ENCODE measurements around the gene MTX1.

- TF ChIP-seq RARB (CRISPR knock-in tag; IDR thresholded peaks at IDR 0.05) (no peak), ZFP30 (CRISPR knock-in tag; IDR thresholded peaks at IDR 0.05) (no peak), CSDC2 (CRISPR knock-in tag; IDR thresholded peaks at IDR 0.05) (no peak), PATZ1 (CRISPR knock-in tag; IDR thresholded peaks at IDR 0.05; ENCODE audit: borderline replicate concordance) (no peak), ZNF565 (CRISPR knock-in tag; conservative IDR thresholded peaks at IDR 0.05; ENCODE audit: low read depth) (no peak), ZC3H10 (CRISPR knock-in tag; IDR thresholded peaks at IDR 0.05) (no peak), PPARA (CRISPR knock-in tag; IDR thresholded peaks at IDR 0.05; ENCODE audit: borderline replicate concordance) (no peak), ZNF8 (CRISPR knock-in tag; IDR thresholded peaks at IDR 0.05) (no peak), TCF4 (CRISPR knock-in tag; IDR thresholded peaks at IDR 0.05; ENCODE audit: borderline replicate concordance) (no peak), CREB5 (CRISPR knock-in tag; IDR thresholded peaks at IDR 0.05; ENCODE audit: low read depth) (no peak)
- TF ChIP-seq, protein P1, sequence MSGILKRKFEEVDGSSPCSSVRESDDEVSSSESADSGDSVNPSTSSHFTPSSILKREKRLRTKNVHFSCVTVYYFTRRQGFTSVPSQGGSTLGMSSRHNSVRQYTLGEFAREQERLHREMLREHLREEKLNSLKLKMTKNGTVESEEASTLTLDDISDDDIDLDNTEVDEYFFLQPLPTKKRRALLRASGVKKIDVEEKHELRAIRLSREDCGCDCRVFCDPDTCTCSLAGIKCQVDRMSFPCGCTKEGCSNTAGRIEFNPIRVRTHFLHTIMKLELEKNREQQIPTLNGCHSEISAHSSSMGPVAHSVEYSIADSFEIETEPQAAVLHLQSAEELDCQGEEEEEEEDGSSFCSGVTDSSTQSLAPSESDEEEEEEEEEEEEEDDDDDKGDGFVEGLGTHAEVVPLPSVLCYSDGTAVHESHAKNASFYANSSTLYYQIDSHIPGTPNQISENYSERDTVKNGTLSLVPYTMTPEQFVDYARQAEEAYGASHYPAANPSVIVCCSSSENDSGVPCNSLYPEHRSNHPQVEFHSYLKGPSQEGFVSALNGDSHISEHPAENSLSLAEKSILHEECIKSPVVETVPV (CRISPR knock-in tag; IDR thresholded peaks at IDR 0.05) = no peak
Observed at GRCh38 chr1:155173478-155174323, 34.8 kb upstream of the MTX1 start, which contains the start of gene TRIM46.
